Measurements from ENCODE around the gene RNPEP. TPM values are rescaled to one million over a fixed set of nuclear protein-coding genes. Genes with fewer than 3 reads are reported as not detected.
A peak's percentile ranks its signal among the peaks of the same experiment; 100 is the strongest.

RNPEP gene
- total RNA-seq, 1 experiment from 2014 or later, result 57.4 TPM

DNA sequence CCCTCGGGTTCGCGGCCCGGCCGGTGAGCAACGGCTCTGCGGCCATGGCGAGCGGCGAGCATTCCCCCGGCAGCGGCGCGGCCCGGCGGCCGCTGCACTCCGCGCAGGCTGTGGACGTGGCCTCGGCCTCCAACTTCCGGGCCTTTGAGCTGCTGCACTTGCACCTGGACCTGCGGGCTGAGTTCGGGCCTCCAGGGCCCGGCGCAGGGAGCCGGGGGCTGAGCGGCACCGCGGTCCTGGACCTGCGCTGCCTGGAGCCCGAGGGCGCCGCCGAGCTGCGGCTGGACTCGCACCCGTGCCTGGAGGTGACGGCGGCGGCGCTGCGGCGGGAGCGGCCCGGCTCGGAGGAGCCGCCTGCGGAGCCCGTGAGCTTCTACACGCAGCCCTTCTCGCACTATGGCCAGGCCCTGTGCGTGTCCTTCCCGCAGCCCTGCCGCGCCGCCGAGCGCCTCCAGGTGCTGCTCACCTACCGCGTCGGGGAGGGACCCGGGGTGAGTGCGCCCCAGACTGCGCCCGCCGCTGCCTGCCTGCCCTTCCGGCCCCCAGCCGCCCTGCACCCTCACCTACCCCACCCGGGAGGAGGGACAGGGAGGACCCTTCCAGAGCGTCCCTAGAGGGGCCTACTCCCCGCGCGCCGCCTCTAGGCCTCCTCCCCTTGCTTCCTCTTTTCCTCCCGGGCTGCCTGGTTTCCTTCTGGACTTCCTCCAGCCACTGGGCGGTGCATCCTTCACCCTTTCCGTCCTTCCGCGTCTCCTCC lies at the start of gene RNPEP (continued):
- TF ChIP-seq TEAD1 (CRISPR knock-in tag; IDR thresholded peaks at IDR 0.05), result peak; percentile 2; the same call in 1 of the 2 replicates
- TF ChIP-seq USF2 (CRISPR knock-in tag; IDR thresholded peaks at IDR 0.05), result no peak
- peak; percentile 15 for TF ChIP-seq FOXK1 (CRISPR knock-in tag; IDR thresholded peaks at IDR 0.05)
- no peak for TF ChIP-seq GTF2I (CRISPR knock-in tag; conservative IDR thresholded peaks at IDR 0.05)
- TF ChIP-seq, protein P1, sequence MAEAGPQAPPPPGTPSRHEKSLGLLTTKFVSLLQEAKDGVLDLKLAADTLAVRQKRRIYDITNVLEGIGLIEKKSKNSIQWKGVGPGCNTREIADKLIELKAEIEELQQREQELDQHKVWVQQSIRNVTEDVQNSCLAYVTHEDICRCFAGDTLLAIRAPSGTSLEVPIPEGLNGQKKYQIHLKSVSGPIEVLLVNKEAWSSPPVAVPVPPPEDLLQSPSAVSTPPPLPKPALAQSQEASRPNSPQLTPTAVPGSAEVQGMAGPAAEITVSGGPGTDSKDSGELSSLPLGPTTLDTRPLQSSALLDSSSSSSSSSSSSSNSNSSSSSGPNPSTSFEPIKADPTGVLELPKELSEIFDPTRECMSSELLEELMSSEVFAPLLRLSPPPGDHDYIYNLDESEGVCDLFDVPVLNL (CRISPR knock-in tag; IDR thresholded peaks at IDR 0.05; ENCODE audit: borderline replicate concordance, low read depth), result peak; percentile 55; the same call in 1 of the 2 replicates
- TF ChIP-seq ZNF281 (CRISPR knock-in tag; IDR thresholded peaks at IDR 0.05), result no peak
- TF ChIP-seq, protein P2, sequence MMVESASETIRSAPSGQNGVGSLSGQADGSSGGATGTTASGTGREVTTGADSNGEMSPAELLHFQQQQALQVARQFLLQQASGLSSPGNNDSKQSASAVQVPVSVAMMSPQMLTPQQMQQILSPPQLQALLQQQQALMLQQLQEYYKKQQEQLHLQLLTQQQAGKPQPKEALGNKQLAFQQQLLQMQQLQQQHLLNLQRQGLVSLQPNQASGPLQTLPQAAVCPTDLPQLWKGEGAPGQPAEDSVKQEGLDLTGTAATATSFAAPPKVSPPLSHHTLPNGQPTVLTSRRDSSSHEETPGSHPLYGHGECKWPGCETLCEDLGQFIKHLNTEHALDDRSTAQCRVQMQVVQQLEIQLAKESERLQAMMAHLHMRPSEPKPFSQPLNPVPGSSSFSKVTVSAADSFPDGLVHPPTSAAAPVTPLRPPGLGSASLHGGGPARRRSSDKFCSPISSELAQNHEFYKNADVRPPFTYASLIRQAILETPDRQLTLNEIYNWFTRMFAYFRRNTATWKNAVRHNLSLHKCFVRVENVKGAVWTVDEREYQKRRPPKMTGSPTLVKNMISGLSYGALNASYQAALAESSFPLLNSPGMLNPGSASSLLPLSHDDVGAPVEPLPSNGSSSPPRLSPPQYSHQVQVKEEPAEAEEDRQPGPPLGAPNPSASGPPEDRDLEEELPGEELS (CRISPR knock-in tag; IDR thresholded peaks at IDR 0.05), result no peak
- no peak for TF ChIP-seq OVOL2 (CRISPR knock-in tag; IDR thresholded peaks at IDR 0.05; ENCODE audit: borderline replicate concordance)
- no peak for TF ChIP-seq ZNF671 (CRISPR knock-in tag; IDR thresholded peaks at IDR 0.05)
- TF ChIP-seq TCF7 (CRISPR knock-in tag; IDR thresholded peaks at IDR 0.05; ENCODE audit: low read depth), result no peak
- TF ChIP-seq, protein P3, sequence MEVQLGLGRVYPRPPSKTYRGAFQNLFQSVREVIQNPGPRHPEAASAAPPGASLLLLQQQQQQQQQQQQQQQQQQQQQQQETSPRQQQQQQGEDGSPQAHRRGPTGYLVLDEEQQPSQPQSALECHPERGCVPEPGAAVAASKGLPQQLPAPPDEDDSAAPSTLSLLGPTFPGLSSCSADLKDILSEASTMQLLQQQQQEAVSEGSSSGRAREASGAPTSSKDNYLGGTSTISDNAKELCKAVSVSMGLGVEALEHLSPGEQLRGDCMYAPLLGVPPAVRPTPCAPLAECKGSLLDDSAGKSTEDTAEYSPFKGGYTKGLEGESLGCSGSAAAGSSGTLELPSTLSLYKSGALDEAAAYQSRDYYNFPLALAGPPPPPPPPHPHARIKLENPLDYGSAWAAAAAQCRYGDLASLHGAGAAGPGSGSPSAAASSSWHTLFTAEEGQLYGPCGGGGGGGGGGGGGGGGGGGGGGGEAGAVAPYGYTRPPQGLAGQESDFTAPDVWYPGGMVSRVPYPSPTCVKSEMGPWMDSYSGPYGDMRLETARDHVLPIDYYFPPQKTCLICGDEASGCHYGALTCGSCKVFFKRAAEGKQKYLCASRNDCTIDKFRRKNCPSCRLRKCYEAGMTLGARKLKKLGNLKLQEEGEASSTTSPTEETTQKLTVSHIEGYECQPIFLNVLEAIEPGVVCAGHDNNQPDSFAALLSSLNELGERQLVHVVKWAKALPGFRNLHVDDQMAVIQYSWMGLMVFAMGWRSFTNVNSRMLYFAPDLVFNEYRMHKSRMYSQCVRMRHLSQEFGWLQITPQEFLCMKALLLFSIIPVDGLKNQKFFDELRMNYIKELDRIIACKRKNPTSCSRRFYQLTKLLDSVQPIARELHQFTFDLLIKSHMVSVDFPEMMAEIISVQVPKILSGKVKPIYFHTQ (CRISPR knock-in tag; IDR thresholded peaks at IDR 0.05), result no peak
- no peak for TF ChIP-seq NR3C1 (CRISPR knock-in tag; conservative IDR thresholded peaks at IDR 0.05; ENCODE audit: low read depth)
- TF ChIP-seq ETV6 (CRISPR knock-in tag; IDR thresholded peaks at IDR 0.05), result peak; percentile 76; the same call in 1 of the 2 replicates
- no peak for TF ChIP-seq ELF4 (CRISPR knock-in tag; IDR thresholded peaks at IDR 0.05; ENCODE audit: low read depth)
- TF ChIP-seq NFATC4 (CRISPR knock-in tag; IDR thresholded peaks at IDR 0.05), result no peak
- TF ChIP-seq, protein P4, sequence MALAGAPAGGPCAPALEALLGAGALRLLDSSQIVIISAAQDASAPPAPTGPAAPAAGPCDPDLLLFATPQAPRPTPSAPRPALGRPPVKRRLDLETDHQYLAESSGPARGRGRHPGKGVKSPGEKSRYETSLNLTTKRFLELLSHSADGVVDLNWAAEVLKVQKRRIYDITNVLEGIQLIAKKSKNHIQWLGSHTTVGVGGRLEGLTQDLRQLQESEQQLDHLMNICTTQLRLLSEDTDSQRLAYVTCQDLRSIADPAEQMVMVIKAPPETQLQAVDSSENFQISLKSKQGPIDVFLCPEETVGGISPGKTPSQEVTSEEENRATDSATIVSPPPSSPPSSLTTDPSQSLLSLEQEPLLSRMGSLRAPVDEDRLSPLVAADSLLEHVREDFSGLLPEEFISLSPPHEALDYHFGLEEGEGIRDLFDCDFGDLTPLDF (CRISPR knock-in tag; IDR thresholded peaks at IDR 0.05), result no peak
- peak; percentile 97 for TF ChIP-seq ZNF263 (CRISPR knock-in tag; IDR thresholded peaks at IDR 0.05; ENCODE audit: low read depth)
- no peak for TF ChIP-seq SOX15 (CRISPR knock-in tag; IDR thresholded peaks at IDR 0.05)
- no peak for TF ChIP-seq CTCF (IDR thresholded peaks at IDR 0.05)
- no peak for TF ChIP-seq JAZF1 (CRISPR knock-in tag; IDR thresholded peaks at IDR 0.05)
- no peak for TF ChIP-seq MXD4 (CRISPR knock-in tag; IDR thresholded peaks at IDR 0.05; ENCODE audit: borderline replicate concordance)
- no peak; the same call in 1 of the 2 replicates for TF ChIP-seq GABPB1 (CRISPR knock-in tag; IDR thresholded peaks at IDR 0.05)
- TF ChIP-seq RORB (CRISPR knock-in tag; IDR thresholded peaks at IDR 0.05), result no peak
- TF ChIP-seq CBFB (CRISPR knock-in tag; IDR thresholded peaks at IDR 0.05; ENCODE audit: low read depth), result no peak
- TF ChIP-seq SP1 (CRISPR knock-in tag; conservative IDR thresholded peaks at IDR 0.05), result peak; percentile 55
- TF ChIP-seq NFE2L1 (CRISPR knock-in tag; IDR thresholded peaks at IDR 0.05), result peak; percentile 64; the same call in 1 of the 2 replicates

Data from WTC11 (cell line).